SW 1271 (cell line): Measurements from ENCODE around the gene SVEP1.
"Not testable (repeated sequence)": the region's sequence is repeated elsewhere in the genome, so short reads cannot be mapped to it uniquely, and the experiment has no call there.

ENCODE experiments used
- DNase-seq, 2 experiments: peaks; one replicate each; lab custom pipeline; 2025; lab: John Stamatoyannopoulos, UW

SVEP1 gene

DNA sequence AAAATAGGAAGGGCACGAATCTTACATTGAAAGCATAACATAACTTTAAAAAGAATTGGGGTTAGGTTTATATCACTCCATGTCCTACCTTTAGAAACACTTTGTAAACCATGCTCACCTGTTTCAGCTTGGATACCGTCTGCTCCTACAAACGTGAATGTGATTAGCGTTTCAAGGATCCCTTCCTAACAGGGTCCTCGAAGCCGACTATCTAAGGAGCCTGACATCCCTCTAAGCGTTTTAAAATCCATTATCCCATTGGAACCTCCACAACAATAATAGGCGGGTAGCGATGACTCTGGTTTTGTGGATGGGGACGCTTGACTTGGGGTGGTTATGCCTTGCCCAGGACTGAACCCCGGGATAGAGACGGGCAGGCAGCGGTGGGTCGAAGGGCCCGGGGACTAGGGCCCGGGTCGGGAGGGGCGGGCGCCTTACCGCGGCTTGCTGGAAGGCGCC, 937 bp downstream of the SVEP1 start:
- no peak for DNase-seq

DNA sequence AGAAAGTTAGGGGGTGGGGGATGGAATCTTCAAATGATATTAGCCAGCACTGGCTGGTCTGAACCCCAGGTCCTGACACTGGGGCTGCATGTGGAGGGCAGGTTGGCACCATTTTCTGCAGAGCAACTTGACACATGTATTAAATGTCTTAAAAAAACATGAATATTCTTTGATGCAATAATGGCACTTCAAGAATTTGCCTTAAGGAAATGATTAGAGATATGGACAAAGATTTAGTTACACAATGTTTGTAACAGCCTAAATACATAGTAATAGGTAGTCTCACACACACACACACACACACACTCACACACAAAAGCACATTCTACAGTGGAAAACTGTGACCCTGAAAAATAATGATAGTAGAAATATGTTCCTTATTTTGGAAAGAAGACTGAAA, 3.6 kb downstream of the SVEP1 start:
- DNase-seq = no peak

DNA sequence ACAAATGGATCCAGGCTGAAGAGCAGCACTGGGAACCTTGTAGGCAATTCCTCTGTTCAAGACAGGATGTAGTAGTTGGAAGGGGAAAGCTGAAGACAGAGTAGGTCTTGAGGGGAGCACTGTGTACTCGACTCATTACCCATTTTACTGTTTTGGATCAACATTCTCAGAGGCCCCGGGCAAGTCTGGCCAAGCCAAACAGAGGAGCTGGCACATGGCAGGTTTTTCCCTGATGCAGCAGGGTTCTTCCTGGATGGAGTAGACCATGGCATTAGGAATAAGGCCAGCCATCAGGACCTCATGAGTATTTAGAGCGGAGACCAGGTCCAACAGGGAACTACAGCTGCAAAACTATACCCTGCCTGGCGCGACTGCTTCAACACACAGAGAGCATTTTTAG, 4.4 kb downstream of the SVEP1 start:
- DNase-seq = no peak

DNA sequence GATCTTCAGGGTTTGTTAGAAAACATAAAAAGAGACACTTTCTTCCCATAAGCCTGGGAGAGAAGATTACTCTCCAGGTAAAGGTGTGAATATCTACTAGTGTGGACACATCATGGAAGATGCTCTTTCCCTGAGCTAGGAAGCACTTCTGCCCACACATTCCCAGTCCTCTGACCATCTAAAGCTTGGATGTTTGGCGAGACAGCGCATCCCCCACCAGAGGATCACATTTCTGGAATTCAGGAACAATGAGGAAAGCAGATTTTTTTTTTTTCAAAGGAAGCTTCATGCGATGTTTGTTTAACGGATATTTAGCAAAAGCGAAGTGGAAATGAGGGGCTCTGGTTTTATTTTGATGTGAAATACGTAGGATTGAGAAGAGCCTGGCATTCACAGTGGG, 6.2 kb downstream of the SVEP1 start:
- no peak for DNase-seq

DNA sequence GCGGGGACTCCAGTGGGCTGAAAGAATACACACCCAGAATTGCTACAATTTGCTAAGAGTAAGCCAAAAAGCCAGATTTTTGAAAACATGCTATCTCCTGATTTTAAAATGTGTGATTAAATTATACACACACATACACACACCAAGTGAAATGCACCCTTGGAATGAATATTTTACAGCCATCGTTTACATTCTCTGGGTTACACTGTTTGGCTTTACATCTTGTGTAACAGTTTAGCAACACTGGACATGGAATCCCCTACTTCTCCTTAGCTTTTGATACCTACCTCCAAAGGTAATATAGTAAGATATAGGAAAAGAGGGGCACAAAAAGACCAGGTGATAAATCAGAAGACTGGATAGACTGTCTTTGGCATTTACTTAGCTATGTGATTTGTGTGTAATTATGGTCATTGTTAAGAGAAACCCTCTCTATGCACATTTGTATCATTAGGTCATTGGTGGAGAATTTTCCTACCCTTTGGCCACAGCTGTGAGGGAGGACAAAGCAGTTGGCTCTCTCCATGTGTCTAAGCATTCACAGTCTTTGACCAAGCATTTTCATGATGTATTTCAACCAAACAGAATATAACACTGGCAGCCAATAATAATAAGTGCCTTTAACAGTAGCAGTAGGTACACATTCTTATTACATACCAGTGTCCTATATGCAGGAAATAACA, 7.6 kb downstream of the SVEP1 start:
- DNase-seq = no peak

DNA sequence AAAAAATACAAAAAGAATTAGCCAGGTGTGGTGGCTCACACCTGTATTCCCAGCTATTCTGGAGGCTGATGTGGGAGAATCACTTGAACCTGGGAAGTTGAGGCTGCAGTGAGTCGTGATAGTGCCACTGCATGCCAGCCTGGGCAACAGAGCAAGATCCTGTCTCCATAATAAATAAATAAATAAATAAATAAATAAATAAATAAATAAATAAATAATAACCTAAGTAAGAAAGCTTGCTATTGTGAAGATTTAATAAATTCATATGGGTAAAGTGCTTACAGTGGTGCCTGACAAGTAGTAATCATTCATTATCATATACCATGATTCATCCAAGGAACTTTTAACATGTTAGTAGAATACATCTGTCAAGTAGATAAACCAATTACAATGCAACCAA, 13.4 kb downstream of the SVEP1 start:
- DNase-seq = no peak

DNA sequence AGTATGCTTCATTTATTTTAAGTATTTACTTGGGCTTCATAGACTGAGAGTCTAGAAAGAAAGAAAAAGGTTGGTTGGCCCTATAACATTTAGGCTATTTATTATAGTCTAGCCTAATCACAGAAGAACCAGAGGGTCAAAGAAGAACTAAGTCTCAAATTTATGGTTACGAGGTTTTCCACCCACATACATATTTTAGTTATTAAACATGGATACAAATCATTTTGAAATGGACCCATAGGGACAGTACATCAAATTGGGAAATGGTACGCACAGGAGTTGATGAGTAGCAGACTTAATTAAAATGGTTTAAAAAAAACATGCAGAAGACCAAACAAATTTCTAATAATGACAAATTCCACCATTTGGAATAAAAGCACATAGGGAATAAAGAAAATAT, 17.7 kb downstream of the SVEP1 start:
- no peak for DNase-seq

DNA sequence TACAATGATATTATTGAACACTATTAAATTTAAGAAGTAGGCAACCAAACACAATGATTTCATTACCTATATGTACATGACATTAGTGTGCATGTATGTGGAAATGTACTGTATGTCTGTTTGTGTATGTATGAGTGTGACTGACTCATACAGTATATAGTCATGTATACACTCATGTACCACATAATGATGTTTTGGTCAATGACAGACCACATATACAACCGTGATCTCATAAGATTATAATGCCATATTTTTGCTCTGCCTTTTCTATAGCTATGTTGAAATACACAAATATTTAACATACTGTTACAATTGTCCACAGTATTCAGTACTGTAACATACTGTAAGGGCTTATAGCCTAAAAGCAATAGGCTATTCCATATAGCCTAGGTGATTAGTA, 19.7 kb downstream of the SVEP1 start:
- DNase-seq = no peak

DNA sequence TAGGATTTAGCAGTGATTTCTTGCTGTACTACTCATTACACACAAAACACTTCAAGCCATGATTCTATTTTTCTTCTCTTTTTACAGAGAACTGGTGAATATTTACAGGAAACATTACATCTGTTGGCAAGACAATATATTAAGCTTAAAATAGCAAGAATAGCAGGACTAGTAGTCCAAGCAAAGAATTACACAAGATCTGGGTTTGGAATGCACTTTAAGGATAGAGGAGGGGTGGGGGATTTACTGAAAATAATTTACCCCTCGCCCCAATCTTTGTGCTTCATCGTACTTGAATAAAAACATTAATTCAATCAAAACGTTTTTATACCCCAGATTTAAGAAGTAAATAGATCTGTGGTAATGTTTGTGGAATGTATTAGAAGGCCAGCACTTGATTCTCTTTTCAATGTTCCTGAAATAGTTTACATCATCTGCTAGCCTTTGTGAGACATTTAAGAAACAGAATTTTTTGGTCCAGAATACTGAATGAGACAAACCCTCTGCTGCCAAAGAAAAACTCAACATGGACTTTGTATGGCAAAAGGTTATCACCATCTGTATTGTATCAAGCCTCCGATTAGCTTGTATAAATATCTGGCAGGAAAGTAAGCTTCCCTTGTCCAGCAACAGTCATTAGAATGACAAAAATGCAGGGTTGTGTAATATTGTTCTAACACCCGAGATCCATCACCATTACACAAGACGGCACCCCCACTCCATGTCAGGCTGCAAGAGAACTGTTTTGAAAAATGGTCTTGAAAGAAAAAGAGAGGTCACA, 23.8 kb downstream of the SVEP1 start:
- no peak for DNase-seq

DNA sequence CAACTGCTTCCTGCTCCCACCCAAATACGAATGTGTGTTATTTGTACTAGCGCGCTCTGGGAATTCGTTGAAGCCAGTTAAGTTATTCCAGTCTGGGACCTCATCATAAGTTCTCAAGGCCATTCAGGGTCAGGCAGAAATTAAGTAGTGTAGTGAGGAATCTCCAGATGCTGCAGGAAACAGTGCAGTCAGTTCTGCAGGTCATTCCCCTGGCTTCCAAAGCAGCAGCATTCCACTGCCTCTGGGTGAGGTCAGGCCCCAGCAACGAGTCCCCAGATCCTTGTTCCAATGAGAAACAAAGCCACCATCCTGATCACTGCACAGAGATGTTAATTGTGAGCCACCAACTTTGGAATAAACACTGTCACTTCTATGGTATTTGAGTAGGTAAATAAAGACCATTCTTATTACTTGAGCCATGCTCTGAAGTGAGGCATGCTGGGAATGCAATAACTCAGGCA, 33.1 kb downstream of the SVEP1 start:
- DNase-seq = no peak

DNA sequence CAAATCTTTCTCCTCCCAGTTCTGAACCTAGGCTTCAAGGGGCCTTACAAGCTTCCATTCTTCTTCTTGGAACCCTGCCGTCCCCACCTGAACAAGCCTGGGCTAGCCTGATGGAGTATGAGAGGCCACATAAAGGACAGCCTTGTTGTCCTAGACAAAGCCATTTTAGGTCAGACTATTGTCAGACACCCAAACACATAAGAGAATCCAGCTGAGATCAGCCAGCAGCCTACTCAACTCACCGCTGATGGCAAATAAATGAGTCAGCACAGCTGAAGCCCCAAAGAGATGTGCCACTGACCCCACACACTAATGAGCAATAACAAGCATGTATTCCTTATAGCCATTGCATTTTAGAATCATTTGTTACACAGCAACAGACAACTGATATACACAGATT, 33.8 kb downstream of the SVEP1 start:
- DNase-seq = no peak

DNA sequence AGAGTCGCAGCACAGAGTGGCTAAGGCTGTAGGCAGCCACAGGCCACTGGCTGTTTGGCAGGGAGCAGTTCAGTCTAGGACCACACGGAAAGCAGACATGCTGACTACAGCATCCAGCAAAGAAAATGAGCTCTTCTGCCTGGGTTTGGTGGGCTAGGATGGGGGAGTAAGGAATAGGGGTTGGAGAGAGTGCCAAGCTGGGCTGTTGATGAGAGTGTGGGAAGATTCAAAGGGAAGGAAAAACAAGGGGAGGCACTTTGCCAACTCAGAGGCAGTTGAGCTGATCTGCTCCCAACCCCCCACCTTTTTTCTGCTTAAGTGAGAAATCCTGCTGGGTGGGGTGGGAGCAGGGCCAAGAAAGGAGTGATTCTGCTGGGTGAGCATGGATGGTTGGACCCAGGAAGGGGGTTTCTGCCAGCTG, 35.9 kb downstream of the SVEP1 start:
- no peak for DNase-seq

DNA sequence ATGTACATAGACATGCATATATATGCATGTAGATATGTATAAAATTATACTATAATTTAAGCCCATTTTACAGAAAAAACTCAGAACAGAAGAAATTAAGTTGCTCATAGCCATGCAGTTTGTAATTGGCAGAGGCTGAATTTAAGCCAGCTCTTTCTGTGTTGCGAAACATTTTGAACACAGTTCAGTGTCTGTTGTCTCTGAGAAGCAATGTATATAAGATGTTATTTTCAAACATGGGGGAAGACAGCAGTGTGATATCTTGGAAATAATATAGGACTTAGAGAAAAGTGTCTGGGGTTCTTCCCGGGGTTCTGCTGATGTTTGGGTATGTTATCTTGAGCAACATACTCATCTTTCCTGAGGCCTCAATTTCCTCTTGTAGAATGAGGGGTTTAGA, 37.6 kb downstream of the SVEP1 start:
- no peak for DNase-seq

DNA sequence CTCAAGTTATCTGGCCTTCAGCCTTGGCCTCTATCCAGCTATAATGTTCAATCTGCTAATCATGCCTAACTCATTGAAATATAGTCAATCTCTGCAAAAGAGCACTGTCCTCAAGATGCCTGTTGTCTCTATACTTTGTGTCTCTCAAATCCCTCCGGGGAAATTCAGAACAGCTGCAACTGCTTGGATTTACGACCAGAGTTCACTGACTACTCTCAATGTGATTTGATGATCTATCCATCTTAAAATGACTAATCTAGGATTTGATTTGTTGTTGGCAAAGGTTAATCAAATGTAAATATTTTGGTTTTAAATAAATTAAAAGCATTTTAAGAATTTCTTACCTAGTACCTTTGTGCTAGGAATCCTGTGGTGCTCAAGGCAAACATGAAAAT, 40.9 kb downstream of the SVEP1 start:
- no peak for DNase-seq

DNA sequence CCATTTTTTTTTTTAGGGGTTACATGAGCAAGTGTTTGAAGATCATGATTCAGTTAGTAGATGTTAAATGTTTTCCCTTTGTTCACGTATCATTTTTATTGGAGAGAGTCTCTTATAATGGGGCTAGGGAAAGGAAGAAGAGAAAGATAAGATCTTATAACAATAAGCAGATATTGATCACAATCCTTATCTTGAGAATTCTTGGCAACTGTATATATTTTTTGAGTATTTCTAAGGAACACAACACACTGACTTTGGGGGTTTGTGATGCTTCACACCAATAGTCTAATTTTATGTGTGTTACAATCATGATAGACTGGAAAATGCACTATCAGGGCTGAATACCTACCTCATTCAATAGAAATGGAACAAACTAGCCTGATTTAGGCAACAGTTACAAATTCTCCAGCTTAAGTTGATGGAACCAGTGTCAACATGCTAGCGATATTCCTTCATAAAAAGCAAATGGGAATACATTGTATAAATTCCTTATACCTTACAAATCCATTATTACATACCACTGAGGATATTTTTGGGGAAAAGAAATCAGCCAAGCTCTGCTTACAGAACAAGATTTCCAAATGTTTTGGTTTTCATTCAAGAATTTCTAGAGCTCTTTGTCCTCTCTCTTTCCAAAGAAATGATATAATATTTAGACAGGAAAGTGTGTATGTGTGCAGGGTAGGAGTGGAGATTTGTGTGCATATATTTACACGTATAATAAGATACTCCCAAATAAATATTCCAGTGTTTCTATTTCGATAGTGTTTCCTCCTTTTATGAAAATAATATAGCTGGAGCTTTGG, 41.5 kb downstream of the SVEP1 start:
- DNase-seq = no peak

DNA sequence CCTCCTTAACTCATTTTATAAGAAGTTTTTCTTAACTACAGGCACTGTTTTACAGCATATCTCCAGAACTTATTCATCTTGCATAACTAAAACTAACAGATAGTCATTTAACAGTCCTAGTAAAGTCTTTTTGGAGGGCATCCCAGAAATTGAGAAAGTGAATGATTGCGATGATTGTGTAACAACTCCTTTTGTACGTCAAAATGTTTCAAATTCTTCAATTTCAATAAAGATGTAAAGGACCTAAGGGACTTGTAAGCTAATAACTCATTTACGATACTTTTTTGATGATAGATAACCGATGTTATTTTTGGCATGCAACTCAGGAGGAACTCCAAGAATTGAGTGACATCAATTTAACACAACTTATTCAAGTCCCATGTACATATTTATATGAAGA, 42.7 kb downstream of the SVEP1 start:
- DNase-seq = no peak

DNA sequence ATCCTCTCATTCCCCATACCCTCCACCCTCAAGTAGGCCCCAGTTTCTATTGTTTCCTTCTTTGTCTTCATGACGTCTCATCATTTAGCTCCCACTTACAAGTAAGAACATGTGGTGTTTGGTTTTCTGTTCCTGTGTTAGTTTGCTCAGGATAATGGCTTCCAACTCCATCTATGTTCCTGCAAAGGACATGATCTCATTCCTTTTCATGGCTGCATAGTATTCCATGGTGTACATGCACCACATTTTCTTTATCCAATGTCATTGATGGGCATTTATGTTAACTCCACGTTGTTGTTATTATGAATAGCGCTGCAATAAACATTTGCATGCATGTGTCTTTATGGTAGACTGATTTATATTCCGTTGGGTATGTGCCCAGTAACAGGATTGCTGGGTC, 45.4 kb downstream of the SVEP1 start:
- DNase-seq = not testable (repeated sequence)

DNA sequence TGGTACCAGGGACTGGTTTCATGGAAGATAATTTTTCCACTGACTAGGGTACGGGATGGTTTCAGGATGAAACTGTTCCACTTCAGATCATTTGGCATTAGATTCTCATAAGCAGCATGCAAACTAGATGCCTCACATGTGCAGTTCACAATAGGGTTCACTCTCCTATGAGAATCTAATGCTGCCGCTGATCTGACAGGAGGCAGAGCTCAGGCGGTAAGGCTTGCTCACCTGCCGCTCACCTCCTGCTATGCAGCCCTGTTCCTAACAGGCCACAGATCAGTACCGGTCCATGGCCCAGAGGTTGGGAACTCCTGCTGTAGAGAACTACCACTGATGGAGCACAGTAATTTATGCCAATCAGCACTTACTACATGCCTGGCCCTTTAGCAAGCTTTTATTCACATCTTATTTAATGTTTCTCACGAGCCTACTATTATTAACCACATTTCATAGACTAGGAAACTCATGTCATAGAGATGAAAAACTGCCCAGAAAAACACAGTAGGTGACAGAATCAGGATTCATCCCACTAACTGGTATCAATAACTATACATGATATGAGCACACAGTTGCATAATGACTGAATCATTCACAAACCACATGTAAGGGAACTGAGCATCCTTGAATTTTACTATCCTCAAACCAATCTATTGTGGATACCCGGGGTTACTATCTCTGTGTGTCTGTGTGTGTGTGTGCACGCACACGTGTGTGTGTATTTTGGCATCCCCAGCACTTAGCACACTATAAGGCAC, 46.5 kb downstream of the SVEP1 start:
- no peak for DNase-seq

DNA sequence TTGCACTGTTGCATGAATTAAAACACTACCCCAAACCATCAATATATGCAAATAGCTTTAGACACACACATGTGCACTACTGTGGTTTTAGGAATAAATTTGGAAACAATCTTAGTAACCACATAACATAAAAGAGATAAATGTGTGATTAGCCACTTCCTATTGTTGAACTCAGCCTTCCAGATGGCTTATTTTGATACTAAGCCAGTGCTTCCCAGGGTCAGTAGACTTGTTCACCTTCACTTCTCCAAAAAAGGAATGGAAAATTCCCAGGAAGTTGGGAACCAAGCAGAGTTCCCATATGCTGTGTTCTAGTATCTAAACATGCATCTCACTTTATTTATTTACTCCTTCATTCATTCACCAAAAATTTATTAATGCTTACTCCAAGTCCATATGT, 47.8 kb downstream of the SVEP1 start:
- DNase-seq = peak in 1 of 2 experiments; percentile 10

DNA sequence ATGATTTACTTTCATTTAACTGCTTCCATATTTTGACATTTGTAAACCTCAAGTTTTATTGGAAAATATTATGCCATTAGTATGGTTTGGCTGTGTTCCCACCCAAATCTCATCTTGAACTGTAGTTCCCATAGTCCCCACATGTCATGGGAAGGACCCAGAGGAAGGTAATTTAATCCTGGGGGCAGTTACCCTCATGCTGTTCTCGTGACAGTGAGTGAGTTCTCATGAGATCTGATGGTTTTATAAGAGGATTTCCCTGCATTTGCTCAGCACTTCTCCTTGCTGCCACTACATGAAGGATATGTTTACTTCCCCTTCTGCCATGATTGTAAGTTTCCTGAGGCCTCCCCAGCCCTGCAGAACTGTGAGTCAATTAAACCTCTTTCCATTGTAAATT, 48.3 kb downstream of the SVEP1 start:
- DNase-seq = not testable (repeated sequence)

DNA sequence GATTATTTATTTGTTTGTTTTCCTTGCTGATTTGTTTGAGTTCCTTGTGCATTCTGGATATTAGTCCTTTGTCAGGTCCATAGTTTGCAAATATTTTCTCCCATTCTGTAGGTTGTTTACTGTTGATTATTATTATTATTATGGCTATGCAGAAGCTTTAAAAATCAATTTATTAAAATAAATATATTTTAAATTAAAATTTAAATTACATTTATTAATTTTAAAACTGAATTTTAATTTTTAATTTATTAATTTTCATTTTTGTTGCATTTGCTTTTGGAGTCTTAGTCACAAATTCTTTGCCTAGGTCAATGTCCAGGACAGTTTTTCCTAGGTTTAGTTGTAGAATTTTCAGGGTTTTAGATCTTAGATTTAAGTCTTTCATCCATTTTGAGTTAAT, 50.9 kb downstream of the SVEP1 start:
- no peak for DNase-seq

DNA sequence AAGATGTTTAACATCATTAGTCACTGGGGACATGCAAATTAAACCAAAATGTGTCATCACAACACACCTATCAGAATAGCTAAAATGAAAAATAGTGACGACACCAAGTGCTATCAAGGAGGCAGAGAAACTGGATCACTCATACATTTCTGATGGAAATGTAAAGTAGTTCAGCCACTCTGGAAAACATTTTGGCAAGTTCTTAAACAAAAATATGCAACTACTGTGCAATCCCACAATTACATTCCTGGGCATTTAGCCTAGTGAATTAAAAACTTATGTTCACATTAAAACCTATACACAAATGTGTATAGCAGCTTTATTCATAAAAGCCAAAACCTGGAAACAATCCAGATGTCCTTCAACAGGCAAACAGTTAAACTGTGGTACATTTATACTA, 53.1 kb downstream of the SVEP1 start:
- no peak for DNase-seq
